ENCODE results near the gene VSX1.

- no peak for TF ChIP-seq CTCF (tag by site-specific recombination; IDR thresholded peaks at IDR 0.05)
- TF ChIP-seq REST (tag by site-specific recombination; IDR thresholded peaks at IDR 0.05) = no peak
- TF ChIP-seq SP3 (tag by site-specific recombination; IDR thresholded peaks at IDR 0.05) = no peak
- no peak for TF ChIP-seq HOXA7 (CRISPR knock-in tag; IDR thresholded peaks at IDR 0.05; ENCODE audit: borderline replicate concordance)
- TF ChIP-seq ZNF776 (tag by site-specific recombination; IDR thresholded peaks at IDR 0.05; ENCODE audit: borderline replicate concordance) = no peak
- TF ChIP-seq ZNF350 (tag by site-specific recombination; IDR thresholded peaks at IDR 0.05) = no peak
These were observed 28.5 kb downstream of the VSX1 start for GRCh38 chr20:25053255-25054031.

Data from HEK293 (cell line).